C4-2B (cell line): ENCODE data around the gene NFKB1.

Experiments
- H3K27ac ChIP-seq: fragments of 450-650 bp; 2 replicates; pipeline ENCODE4 v1.5.1; 2017
- ZFX ChIP-seq: fragments of 450-650 bp; IDR thresholded peaks from 2 replicates; pipeline ENCODE4 v1.6.1; 2017
- TF ChIP-seq, protein P1 (sequence below): fragments of 450-650 bp; conservative IDR thresholded peaks from 2 replicates; pipeline ENCODE4 v1.5.1; 2017; ENCODE audit warnings: mild to moderate bottlenecking

Gene NFKB1

DNA sequence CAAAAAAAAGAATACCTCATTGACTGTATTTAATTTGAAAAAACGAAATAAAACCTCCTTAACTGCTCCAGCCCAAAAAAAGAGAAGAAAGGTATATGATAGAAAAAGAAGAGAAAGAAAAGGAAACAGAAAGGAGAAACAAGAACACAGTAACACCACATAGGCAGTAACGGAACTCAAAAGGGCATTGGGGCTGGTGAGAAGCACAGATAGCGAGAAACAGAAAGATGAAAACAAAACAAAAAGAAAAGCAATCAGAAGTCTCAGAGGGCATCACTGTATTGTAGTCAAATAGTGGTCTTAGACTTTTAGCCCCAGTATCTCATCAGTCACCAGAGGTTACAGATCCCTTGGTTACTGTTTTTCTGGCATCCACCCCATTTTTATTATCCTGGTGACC lies 88.6 kb downstream of the NFKB1 start:
- no peak overlapping the region for H3K27ac ChIP-seq
- TF ChIP-seq, protein P1, sequence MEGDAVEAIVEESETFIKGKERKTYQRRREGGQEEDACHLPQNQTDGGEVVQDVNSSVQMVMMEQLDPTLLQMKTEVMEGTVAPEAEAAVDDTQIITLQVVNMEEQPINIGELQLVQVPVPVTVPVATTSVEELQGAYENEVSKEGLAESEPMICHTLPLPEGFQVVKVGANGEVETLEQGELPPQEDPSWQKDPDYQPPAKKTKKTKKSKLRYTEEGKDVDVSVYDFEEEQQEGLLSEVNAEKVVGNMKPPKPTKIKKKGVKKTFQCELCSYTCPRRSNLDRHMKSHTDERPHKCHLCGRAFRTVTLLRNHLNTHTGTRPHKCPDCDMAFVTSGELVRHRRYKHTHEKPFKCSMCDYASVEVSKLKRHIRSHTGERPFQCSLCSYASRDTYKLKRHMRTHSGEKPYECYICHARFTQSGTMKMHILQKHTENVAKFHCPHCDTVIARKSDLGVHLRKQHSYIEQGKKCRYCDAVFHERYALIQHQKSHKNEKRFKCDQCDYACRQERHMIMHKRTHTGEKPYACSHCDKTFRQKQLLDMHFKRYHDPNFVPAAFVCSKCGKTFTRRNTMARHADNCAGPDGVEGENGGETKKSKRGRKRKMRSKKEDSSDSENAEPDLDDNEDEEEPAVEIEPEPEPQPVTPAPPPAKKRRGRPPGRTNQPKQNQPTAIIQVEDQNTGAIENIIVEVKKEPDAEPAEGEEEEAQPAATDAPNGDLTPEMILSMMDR, result no peak
- no peak for TF ChIP-seq ZFX

DNA sequence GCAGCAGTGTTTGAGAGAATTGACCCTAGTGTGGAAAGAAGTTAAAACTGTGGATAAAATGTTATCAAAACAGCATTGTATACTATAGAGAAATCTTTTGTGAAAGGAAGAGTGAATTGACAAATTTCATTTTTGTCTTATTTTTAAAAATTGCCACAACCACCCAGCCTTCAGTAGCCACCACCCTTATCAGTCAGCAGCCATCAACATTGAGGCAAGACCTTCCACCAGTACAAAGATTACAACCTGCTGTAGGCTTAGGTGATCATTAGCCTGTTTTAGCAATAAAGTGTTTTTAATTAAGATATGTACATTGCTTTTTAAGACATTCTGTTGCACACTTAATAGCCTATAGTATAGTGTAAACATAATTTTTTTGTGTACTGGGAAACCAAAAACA lies 91.1 kb downstream of the NFKB1 start:
- TF ChIP-seq ZFX, result no peak
- TF ChIP-seq, protein P1, result no peak
- no peak overlapping the region for H3K27ac ChIP-seq

DNA sequence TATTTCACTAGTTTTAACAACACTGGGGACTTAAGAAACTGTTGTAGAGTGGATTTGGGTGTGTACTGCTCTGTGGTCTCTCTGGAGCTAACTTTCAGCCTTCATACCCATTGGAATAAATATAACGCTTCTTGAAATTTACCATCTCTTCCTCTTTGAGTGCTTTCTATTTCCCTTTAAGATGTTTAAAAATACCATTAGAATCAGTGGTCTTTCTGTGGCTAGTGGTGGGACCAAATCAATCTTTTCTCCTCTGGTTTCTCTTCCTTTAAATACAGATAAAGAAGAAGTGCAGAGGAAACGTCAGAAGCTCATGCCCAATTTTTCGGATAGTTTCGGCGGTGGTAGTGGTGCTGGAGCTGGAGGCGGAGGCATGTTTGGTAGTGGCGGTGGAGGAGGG lies 92.0 kb downstream of the NFKB1 start:
- H3K27ac ChIP-seq, result no peak overlapping the region
- no peak for TF ChIP-seq ZFX
- TF ChIP-seq, protein P1, result no peak

- no peak for TF ChIP-seq ZFX
- TF ChIP-seq, protein P1, result no peak
- no peak overlapping the region for H3K27ac ChIP-seq
These were observed 92.8 kb downstream of the NFKB1 start for GRCh38 chr4:102594000-102594399.

GRCh38 chr4:102596532-102596931 lies 95.4 kb downstream of the NFKB1 start:
- TF ChIP-seq, protein P1, result no peak
- no peak for TF ChIP-seq ZFX
- H3K27ac ChIP-seq, result no peak overlapping the region

GRCh38 chr4:102598086-102598761 lies 97.1 kb downstream of the NFKB1 start:
- TF ChIP-seq, protein P1, result no peak
- TF ChIP-seq ZFX, result no peak
- no peak overlapping the region for H3K27ac ChIP-seq

GRCh38 chr4:102598762-102599374 lies 97.7 kb downstream of the NFKB1 start:
- H3K27ac ChIP-seq, result no peak overlapping the region
- TF ChIP-seq, protein P1, result no peak
- TF ChIP-seq ZFX, result no peak
